Adrenal gland (tissue), 5 donors: ENCODE results near the gene PPP3CA.

Experiments used
- POLR2A ChIP-seq, 2 donors: fragments of 450-650 bp; IDR thresholded peaks; one replicate each; pipeline ENCODE4 v1.6.1; 2017; ENCODE audit warnings: antibody characterized with exemption in 2 of 2, mild to moderate bottlenecking in 2 of 2, moderate library complexity in 1 of 2
- TF ChIP-seq, protein P1 (sequence below), 6 experiments: fragments of 450-650 bp in 4 of 6; fragments of 200-600 bp in 2 of 6; sonication (generic) in 1 of 6; IDR thresholded peaks; 1 replicate in 5 of 6; 2 replicates in 1 of 6; pipeline versions ENCODE4 v1.5.1 to v1.8.0; 2016 to 2021; ENCODE audit warnings: antibody characterized with exemption in 6 of 6, mild to moderate bottlenecking in 2 of 6, moderate library complexity in 1 of 6
- donor health status: DM: no; HTN: no; CAD: no.

GRCh38 chr4:101253121-101253520, 94.2 kb downstream of the PPP3CA start:
- TF ChIP-seq POLR2A (IDR thresholded peaks at IDR 0.05) = no peak
- TF ChIP-seq, protein P1, sequence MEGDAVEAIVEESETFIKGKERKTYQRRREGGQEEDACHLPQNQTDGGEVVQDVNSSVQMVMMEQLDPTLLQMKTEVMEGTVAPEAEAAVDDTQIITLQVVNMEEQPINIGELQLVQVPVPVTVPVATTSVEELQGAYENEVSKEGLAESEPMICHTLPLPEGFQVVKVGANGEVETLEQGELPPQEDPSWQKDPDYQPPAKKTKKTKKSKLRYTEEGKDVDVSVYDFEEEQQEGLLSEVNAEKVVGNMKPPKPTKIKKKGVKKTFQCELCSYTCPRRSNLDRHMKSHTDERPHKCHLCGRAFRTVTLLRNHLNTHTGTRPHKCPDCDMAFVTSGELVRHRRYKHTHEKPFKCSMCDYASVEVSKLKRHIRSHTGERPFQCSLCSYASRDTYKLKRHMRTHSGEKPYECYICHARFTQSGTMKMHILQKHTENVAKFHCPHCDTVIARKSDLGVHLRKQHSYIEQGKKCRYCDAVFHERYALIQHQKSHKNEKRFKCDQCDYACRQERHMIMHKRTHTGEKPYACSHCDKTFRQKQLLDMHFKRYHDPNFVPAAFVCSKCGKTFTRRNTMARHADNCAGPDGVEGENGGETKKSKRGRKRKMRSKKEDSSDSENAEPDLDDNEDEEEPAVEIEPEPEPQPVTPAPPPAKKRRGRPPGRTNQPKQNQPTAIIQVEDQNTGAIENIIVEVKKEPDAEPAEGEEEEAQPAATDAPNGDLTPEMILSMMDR (IDR thresholded peaks at IDR 0.05) = no peak
